ENCODE data around the gene OXGR1. TPM values are rescaled to one million over a fixed set of nuclear protein-coding genes. Genes with fewer than 3 reads are reported as not detected.

OXGR1 gene
- polyA plus RNA-seq, 2 of the 4 experiments (the other 2 are of a cell fraction): not detected

GRCh38 chr13:96963786-96964475, 30.3 kb downstream of the OXGR1 start:
- 27% methylated on average over 2 of the region's 2 CpGs for WGBS (ENCODE audit: missing lambda C conversion rate)
- H3K4me3 ChIP-seq: no peak overlapping the region
- H3K9me3 ChIP-seq: peaks cover 15% of the 10 kb centered on the region
- FAIRE-seq (no peak), DNase-seq (ENCODE audit: low read depth in 1 of 2, low spot score in 1 of 2) (no peak), ATAC-seq (no peak)
- H3K27ac ChIP-seq: no peak overlapping the region
- no peak overlapping the region for H3K4me2 ChIP-seq
- no peaks in the 10 kb centered on the region for H3K4me1 ChIP-seq
- TF ChIP-seq EP300 (IDR thresholded peaks at IDR 0.05) (no peak), MAFK (IDR thresholded peaks at IDR 0.05; ENCODE audit: partially characterized antibody) (peak; percentile 57), NFE2L2 (conservative IDR thresholded peaks at IDR 0.05; ENCODE audit: low read length) (no peak), NPAS2 (CRISPR knock-in tag; IDR thresholded peaks at IDR 0.05; ENCODE audit: borderline replicate concordance) (no peak)
- POLR2A ChIA-PET: no interaction called here
- CTCF ChIA-PET: no interaction called here

- H3K4me1 ChIP-seq: no peaks in the 10 kb centered on the region
- ChIA-PET CTCF (no interaction called here), POLR2A (no interaction called here)
- no peak for ATAC-seq
- TF ChIP-seq CHD2 (IDR thresholded peaks at IDR 0.05; ENCODE audit: low read length, partially characterized antibody): no peak
- TF ChIP-seq ESRRA (IDR thresholded peaks at IDR 0.05; ENCODE audit: borderline replicate concordance, low read length): no peak
- no peak for TF ChIP-seq USF2 (IDR thresholded peaks at IDR 0.05)
- no peak for TF ChIP-seq REST (IDR thresholded peaks at IDR 0.05)
- no peak for TF ChIP-seq EHMT2 (IDR thresholded peaks at IDR 0.05; ENCODE audit: low read depth)
- no peak for TF ChIP-seq FOXS1 (CRISPR knock-in tag; IDR thresholded peaks at IDR 0.05)
- TF ChIP-seq E2F6 (IDR thresholded peaks at IDR 0.05; ENCODE audit: borderline replicate concordance, low read depth): no peak
- no peak for TF ChIP-seq RFX5 (IDR thresholded peaks at IDR 0.05)
- no peak for FAIRE-seq
- no peak overlapping the region for H3K4me2 ChIP-seq
- no peaks in the 10 kb centered on the region for H3K9me3 ChIP-seq
- no peak overlapping the region for H3K4me3 ChIP-seq
- DNase-seq (ENCODE audit: low read depth in 1 of 2, low spot score in 1 of 2): no peak
- WGBS (ENCODE audit: missing lambda C conversion rate): 3% methylated on average over 3 of the region's 3 CpGs
- no peak overlapping the region for H3K27ac ChIP-seq
Measured at GRCh38 chr13:96960379-96960778, 33.9 kb downstream of the OXGR1 start.

- 22% methylated on average over 5 of the region's 5 CpGs for WGBS (ENCODE audit: missing lambda C conversion rate)
- Histone ChIP-seq H3K4me3 (no peak overlapping the region), H3K27ac (no peak overlapping the region), H3K4me1 (no peaks in the 10 kb centered on the region), H3K4me2 (no peak overlapping the region), H3K9me3 (no peaks in the 10 kb centered on the region)
- ChIA-PET POLR2A (no interaction called here), CTCF (interaction anchor here (0.7 to 1.3 kb wide), 7 partner anchors 15 to 938 kb away, joined by 3 to 5 read pairs (median 3); no protein-coding TSS in a partner anchor)
- DNase-seq (ENCODE audit: low read depth in 1 of 2, low spot score in 1 of 2) (peak in 1 of 2 experiments; percentile 31), FAIRE-seq (no peak), ATAC-seq (peak in 1 of 2 experiments; percentile 63; a peak in 3 of 6 replicates)
- TF ChIP-seq RAD21 (conservative IDR thresholded peaks at IDR 0.05 in 1 of 2, IDR thresholded peaks at IDR 0.05 in 1 of 2) (peak in 1 of 2 experiments; percentile 21; a peak in 1 of 5 replicates), REST (IDR thresholded peaks at IDR 0.05) (no peak), HOXA7 (CRISPR knock-in tag; IDR thresholded peaks at IDR 0.05) (no peak), E2F6 (IDR thresholded peaks at IDR 0.05; ENCODE audit: borderline replicate concordance, low read depth) (no peak), NPAS2 (CRISPR knock-in tag; IDR thresholded peaks at IDR 0.05; ENCODE audit: borderline replicate concordance) (no peak), SMC3 (IDR thresholded peaks at IDR 0.05) (peak; percentile 40; the same call in 2 of the 3 replicates), CTCF (IDR thresholded peaks at IDR 0.05) (peak; percentile 47)
Measured at GRCh38 chr13:96958286-96958891, 35.9 kb downstream of the OXGR1 start.

Data from A549 (cell line).